IPS DF 19.7 (cell line): Measurements from ENCODE around the gene FMN1.

Experiments used
- DNase-seq: peaks from one replicate; pipeline ENCODE4 v3.0.0-alpha.2; 2013; ENCODE audit warnings: low read depth, low spot score

The FMN1 gene

DNA sequence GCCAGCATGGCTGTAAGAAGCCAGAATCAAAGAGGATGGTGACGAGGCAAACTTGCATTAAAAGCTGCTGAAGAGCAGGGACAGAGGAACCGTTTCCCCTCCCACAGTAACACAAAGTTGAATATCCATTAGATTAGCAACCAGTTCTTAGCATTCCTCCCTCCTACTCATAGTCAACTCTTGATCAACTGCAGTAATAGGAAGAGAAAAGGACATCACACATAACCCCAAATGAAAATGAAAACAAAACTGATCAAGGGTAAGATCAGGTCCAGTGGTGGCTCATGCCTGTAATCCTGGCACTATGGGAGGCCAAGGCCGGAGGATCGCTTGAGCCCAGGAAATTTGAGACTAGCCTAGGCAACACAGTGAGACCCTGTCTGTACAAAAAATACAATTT is 311.6 kb downstream of the FMN1 start:
- no peak for DNase-seq

- no peak for DNase-seq
Observed at GRCh38 chr15:32881528-32881927, 313.0 kb downstream of the FMN1 start.

DNA sequence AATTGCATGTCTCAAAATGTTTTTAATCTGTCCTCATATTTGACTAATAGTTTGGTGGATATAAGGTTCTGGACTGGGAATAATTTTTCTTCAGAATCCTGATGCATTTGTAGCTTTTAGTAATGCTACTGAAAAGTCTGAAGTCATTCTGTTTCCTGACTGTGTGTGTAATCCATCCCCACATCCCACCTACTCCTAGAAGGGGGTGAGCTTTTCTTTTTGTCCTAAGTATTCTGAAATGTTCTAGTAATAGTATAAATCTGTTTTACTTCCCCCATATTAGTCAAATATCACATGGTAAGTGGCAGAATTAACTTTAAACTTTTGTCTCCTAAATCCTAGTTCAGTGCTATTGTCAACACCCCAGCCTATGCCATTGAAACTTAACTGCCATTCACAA is 313.9 kb downstream of the FMN1 start:
- no peak for DNase-seq

DNA sequence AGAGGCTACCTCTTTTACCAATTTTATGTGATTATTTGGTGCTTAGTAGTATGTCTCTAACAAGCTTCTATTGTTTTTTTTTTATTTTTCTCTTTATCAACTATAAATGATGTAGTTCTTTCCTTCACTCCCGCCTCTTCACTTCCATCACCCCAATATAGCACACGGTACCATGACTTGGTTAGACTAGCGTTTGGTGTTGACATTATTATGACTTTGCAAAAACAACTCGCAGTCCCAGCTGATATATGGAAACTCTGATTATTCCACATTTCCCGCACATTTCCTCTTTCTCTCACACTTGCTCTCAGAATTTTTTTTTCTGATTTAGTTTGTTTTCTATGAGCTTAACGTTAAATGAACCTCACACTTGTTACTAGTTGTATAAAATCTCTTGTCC is 314.5 kb downstream of the FMN1 start:
- DNase-seq: no peak

- DNase-seq: no peak
Observed at GRCh38 chr15:32878869-32879805, 315.4 kb downstream of the FMN1 start.

DNA sequence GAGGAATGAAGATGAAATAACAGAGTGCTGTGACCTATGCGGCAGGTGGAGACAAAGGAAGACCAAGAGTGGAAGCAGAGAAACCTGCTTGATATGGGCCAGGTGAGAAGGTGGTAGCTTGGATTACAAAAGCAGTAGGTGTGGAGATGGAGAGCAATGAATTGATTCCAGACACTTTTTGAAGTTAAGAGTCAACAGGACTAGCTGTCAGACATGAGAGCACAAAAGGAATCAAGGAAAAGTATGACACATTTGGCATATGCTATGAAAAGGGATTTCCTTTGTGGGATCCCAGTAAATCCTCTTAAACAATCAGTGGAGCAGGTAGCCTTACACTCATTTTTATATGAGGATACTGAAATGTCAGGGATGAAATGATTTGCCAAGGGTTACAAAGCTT is 316.2 kb downstream of the FMN1 start:
- DNase-seq: no peak

DNA sequence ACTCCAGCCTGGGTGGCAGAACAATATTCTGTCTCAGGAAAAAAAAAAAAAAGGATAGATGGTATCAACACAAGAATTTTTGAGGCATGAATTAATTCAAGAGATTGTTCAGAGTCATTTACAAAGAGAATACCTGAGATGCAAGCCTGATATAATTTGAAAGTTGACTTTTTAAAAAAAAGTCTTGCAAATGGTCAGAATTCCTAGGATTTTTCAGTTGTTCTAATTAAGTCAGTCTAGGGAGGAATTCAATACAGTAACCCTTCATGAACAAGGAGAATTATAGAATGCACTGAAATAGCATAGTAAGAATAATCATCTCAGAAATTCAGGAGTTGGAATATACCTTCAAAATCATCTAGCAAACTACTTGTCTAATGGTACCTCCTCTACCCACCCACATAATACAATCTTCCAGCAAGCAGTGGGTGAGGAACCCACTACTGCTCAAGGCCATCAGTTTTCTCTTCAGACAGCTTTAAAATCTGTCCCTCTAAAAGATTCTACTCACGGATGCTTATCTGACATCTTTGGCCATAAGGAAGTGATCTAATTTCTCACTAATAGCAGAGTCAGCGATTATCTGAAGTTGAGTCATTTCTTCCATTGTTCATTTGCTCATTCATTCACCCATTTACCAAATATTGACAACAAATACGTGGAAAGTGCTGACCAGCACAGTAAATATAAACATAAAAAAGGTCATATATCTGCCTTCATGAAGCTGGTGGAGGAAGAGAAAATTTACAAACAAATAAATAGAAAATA is 317.1 kb downstream of the FMN1 start:
- no peak for DNase-seq

DNA sequence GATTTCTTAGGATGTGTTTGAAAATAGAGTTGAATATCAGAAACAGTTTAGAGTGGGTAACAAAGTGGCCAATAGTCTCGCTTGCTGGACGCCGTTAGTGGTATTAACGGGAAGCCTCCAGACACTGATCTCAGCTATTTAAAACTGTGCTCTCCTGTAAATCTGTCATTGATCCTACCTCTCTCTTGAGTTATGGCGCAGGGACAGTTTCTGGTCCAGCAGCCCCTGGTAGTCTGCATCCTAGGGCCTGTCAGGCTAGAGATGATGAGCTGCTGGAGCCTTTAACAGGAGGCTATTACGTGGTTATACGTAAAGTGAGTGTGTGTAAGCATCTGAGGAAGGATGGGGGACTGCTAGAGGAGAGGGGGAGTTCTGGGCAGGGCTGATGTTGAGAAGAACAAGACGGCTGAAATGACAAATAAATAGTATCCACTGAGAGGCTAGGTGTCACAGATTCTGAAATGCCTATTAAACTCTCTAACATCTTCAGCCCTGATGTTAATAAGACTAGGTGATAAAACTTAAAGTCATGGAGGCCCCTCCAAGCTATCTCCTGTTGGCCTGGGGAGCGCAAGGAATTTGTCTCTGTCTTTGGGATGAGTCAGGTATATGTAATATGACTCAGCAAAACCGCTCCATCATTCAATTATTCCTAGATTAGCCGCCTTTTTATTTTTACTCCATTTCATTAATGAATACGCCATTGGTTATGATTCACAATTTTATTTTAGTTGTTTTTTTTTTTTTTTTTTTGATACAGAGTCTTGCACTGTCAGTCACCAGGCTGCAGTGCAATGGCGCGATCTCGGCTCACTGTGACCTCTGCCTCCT is 321.0 kb downstream of the FMN1 start:
- DNase-seq: no peak

DNA sequence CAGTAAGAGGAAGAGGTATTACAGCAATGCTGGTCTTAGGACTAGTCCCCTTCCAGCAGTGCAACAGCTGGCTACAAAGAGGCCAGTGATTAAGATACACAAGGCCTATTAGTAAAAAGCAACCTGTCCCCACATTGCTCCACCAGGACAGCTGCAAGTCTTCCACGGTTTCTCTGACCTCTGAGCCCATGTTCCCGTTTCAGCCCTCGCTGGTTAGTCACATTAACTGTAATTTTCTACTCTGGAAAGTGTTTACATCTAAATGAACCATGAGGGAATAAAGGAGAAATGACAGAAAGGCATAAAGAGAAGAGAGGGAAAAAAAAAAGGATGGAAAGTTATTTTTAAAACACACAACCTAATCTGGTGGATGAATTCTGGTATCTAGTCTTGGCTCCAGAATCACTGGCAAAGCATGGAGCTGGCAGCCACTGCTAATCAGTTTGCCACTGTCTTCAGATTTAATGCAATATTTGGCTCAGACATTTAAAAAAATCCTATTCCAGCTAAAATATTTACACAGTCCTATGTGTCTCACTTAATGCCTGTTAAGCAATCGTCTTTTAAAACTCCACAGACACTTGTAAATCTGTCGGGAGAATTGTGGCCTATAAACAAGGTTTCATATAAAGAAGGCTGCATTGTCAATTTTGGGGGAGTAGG is 321.8 kb downstream of the FMN1 start:
- no peak for DNase-seq

- no peak for DNase-seq
Observed at GRCh38 chr15:32871883-32872282, 322.6 kb downstream of the FMN1 start.

- no peak for DNase-seq
Observed at GRCh38 chr15:32870240-32871033, 324.1 kb downstream of the FMN1 start.

- DNase-seq: no peak
Observed at GRCh38 chr15:32869776-32870175, 324.7 kb downstream of the FMN1 start.

DNA sequence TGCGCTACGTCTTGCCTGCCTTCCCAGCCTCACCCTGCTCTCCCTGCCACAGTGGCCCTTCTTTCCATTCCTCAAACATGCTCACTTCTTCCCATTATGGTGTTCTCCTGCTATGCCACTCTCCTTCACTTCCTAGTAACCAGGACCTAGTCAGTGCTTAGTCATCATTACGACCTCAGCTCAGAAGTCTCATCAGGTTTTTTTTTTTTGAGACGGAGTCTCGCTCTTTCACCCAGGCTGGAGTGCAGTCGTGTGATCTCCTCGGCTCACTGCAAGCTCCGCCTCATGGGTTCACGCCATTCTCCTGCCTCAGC is 327.2 kb downstream of the FMN1 start:
- no peak for DNase-seq

GRCh38 chr15:32866454-32867312 is 327.8 kb downstream of the FMN1 start:
- DNase-seq: no peak

- no peak for DNase-seq
Observed at GRCh38 chr15:32864841-32865240, 329.7 kb downstream of the FMN1 start.

GRCh38 chr15:32864051-32864450 is 330.5 kb downstream of the FMN1 start:
- no peak for DNase-seq

DNA sequence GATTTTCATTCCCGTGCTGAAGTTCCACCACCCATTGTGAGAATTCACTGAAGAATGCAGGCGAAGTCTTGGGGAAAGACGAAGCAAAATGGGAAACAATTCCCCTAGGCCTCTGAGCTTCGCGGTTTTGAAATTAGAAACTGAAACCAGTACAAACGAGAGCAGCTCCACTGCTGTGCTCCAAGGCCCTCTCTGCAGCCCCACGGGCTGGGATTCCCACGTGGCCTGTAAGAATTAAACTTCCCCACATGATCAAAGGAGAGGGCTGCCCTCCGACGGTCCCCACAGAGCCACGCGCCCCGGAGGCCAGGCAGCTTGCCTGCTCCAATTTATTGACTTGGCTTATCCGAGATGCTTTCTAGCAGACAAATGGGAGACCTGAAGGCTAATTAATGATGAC is 332.8 kb downstream of the FMN1 start:
- DNase-seq: no peak

DNA sequence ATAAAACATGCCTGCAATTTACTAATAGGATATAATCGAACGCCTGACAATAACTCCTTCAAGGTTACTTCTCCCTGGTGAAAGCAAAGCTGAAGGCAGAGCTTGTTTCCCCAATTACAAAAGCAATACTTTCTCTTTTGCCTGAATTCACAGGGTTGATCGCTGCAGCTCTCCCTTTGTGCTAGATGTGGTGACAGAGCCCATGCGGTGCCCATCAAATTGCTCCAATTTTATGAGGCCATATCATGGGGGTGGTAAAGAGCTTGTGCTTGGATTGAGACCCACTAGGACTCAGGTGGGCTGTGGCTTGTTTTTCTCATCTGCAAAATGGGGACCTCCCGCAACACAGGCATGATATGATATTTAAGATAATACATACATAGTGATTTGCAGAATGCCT is 333.3 kb downstream of the FMN1 start:
- no peak for DNase-seq

DNA sequence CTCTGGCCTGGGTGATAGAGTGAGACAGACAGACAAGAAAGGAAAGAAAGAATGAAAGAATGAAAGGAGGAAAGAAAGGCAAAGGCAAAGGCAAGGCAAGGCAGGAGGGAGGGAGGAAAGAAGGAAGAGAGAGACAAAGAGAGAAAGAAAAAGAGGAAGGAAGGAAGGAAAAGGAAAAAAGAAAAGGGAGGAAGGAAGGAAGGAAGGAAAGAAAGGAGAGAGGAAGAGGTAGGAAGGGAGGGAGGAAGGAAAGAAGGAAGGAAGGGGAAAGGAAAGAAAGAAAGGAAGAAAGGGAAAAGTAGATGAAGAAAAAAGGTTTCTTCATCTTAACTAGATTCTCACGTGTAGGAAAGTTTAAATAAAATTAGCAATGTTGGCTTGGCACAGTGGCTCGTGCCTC is 334.5 kb downstream of the FMN1 start:
- DNase-seq: no peak

DNA sequence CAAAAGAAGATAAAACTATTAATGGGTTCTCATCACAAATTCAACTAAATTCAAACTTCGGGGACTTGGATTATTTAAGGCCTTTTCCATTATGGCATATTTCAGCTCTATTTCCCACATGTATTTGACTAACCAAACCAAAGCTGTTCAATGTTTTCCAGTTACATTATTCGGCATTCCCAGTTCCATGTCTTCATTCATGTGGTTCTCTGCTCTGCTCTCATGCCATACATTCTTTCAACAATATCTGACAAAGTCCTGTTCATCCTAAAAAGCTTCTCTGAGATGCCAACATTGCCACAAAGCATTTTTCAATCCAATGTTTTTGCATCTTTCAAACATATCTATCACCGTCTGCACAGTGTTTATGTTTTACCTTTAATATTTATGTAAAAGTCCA is 335.3 kb downstream of the FMN1 start:
- DNase-seq: no peak
